A549 (cell line): ENCODE measurements around the gene SRRM4.

Experiments
- CHD2 ChIP-seq: fragments of 150-350 bp; IDR thresholded peaks from 2 replicates; pipeline ENCODE4 v1.6.1; 2014; ENCODE audit warnings: low read length; ENCODE audit not compliant: partially characterized antibody
- JUN ChIP-seq, 2 experiments: fragments of >200 bp; sonication (Bioruptor Twin); formaldehyde crosslinking; IDR thresholded peaks; 2 replicates in 1 of 2; 3 replicates in 1 of 2; pipeline ENCODE4 v1.6.1; 2016 to 2017
- MAZ ChIP-seq: fragments of 150-350 bp; IDR thresholded peaks from 2 replicates; pipeline ENCODE4 v1.6.1; 2014; ENCODE audit warnings: antibody characterized with exemption, low read depth, low read length, borderline replicate concordance
- POLR2A ChIP-seq: IDR thresholded peaks from 2 replicates; pipeline ENCODE4 v1.6.1; 2012; ENCODE audit warnings: mild to moderate bottlenecking, low read length
- SMC3 ChIP-seq: fragments of >200 bp; sonication (Bioruptor Twin); formaldehyde crosslinking; IDR thresholded peaks from 3 replicates; pipeline ENCODE4 v1.6.1; 2018; ENCODE audit warnings: inconsistent platforms
- ZNF302 ChIP-seq: fragments of 250-450 bp; sonication (Bioruptor Pico); IDR thresholded peaks from 2 replicates; pipeline ENCODE4 v1.9.0; 2021; ENCODE audit warnings: inconsistent platforms, mild to moderate bottlenecking, moderate library complexity
- ZSCAN20 ChIP-seq: fragments of 250-450 bp; sonication (Bioruptor Pico); IDR thresholded peaks from 2 replicates; pipeline ENCODE4 v1.8.0; 2022; ENCODE audit warnings: mild to moderate bottlenecking, moderate library complexity
- TF ChIP-seq, protein P1 (sequence below): fragments of >200 bp; sonication (Bioruptor Twin); formaldehyde crosslinking; IDR thresholded peaks from 3 replicates; pipeline ENCODE4 v1.5.1; 2016
- TF ChIP-seq, protein P2 (sequence below): fragments of 200-600 bp; sonication (generic); IDR thresholded peaks from 2 replicates; pipeline ENCODE4 v1.6.1; 2016; ENCODE audit warnings: antibody characterized with exemption, mild to moderate bottlenecking, moderate library complexity

DNA sequence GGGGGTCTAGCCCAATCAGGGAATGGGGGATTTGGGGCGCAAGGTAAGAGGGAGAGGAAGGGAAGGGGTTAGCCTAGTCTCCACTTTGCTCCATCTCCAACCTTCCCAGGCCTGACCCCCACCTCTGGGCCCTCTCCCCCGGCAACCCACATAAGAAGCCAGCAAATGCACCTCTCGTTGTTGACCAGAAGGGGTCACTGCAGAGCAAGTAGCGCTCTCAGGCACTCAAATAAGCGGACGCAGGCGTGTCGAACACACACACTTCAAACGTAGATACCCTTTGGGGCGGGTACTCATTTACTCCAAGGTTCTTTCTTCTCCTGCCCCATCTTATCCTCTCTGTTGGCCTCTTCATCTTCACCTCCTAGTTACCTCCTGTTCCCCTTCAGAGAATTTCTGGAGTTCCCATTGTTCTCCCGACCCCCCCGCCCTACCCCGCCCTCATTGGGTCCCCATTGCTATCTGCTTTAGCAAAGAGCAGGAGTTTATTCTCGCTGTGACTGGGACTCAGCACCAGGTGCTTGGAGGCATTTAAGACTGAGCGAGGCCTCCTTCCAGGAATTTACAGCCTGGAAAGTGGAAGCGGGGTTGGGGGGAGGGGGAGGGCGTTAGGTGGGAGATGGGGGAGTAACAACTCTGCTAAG lies 1.5 kb upstream of the SRRM4 start:
- TF ChIP-seq, protein P1, sequence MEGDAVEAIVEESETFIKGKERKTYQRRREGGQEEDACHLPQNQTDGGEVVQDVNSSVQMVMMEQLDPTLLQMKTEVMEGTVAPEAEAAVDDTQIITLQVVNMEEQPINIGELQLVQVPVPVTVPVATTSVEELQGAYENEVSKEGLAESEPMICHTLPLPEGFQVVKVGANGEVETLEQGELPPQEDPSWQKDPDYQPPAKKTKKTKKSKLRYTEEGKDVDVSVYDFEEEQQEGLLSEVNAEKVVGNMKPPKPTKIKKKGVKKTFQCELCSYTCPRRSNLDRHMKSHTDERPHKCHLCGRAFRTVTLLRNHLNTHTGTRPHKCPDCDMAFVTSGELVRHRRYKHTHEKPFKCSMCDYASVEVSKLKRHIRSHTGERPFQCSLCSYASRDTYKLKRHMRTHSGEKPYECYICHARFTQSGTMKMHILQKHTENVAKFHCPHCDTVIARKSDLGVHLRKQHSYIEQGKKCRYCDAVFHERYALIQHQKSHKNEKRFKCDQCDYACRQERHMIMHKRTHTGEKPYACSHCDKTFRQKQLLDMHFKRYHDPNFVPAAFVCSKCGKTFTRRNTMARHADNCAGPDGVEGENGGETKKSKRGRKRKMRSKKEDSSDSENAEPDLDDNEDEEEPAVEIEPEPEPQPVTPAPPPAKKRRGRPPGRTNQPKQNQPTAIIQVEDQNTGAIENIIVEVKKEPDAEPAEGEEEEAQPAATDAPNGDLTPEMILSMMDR = peak; percentile 61
- TF ChIP-seq MAZ (no peak), ZNF302 (CRISPR knock-in tag) (no peak), JUN (IDR thresholded peaks at IDR 0.05) (no peak), SMC3 (peak; percentile 56), ZSCAN20 (CRISPR knock-in tag) (no peak), POLR2A (no peak), CHD2 (no peak)
- TF ChIP-seq, protein P2, sequence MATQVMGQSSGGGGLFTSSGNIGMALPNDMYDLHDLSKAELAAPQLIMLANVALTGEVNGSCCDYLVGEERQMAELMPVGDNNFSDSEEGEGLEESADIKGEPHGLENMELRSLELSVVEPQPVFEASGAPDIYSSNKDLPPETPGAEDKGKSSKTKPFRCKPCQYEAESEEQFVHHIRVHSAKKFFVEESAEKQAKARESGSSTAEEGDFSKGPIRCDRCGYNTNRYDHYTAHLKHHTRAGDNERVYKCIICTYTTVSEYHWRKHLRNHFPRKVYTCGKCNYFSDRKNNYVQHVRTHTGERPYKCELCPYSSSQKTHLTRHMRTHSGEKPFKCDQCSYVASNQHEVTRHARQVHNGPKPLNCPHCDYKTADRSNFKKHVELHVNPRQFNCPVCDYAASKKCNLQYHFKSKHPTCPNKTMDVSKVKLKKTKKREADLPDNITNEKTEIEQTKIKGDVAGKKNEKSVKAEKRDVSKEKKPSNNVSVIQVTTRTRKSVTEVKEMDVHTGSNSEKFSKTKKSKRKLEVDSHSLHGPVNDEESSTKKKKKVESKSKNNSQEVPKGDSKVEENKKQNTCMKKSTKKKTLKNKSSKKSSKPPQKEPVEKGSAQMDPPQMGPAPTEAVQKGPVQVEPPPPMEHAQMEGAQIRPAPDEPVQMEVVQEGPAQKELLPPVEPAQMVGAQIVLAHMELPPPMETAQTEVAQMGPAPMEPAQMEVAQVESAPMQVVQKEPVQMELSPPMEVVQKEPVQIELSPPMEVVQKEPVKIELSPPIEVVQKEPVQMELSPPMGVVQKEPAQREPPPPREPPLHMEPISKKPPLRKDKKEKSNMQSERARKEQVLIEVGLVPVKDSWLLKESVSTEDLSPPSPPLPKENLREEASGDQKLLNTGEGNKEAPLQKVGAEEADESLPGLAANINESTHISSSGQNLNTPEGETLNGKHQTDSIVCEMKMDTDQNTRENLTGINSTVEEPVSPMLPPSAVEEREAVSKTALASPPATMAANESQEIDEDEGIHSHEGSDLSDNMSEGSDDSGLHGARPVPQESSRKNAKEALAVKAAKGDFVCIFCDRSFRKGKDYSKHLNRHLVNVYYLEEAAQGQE = no peak
